Renal cortex interstitium (tissue), 15 donors: ENCODE measurements around the gene DTWD1. TPM values are rescaled to one million over a fixed set of nuclear protein-coding genes. Genes with fewer than 3 reads are reported as not detected.
"Not testable (repeated sequence)": the region's sequence is repeated elsewhere in the genome, so short reads cannot be mapped to it uniquely, and the experiment has no call there.

Experiments
- DNase-seq, 11 donors: peaks; one replicate each; pipeline ENCODE4 v3.0.0-alpha.2; 2013; ENCODE audit warnings: low read depth in 9 of 11, low spot score in 4 of 11; ENCODE audit errors: extremely low read depth in 1 of 11
- long read RNA-seq, 16 experiments: transcript quantifications; one replicate each; lab custom pipeline, GENCODE V29; 2026
- polyA plus RNA-seq, 3 donors: library from polyadenylated mRNA; unstranded; fragments of 120-200 nt; gene quantifications; one replicate each; pipeline ENCODE4 v1.2.1, GENCODE V29; 2013; ENCODE audit not compliant: insufficient read length in 3 of 3

The DTWD1 gene
- polyA plus RNA-seq: 10 to 100 TPM; 36.6 to 43.7 (median 41.3) TPM
- long read RNA-seq, donor 1, full-length matches to known transcripts: 8 of 8 reads
- long read RNA-seq, donor 1, partial matches to known transcripts: 0 of 8 reads
- long read RNA-seq, donor 1, other reads (novel, unspliced or antisense): 0 of 8 reads
- long read RNA-seq, donor 2, transcript DTWD1-202 (5 exons, 1,584 nt): major isoform, 11 of 13 reads
- long read RNA-seq, donor 2, partial matches to known transcripts: 0 of 13 reads
- long read RNA-seq, donor 2, other reads (novel, unspliced or antisense): 0 of 13 reads
- long read RNA-seq, donor 3, full-length matches to known transcripts: 20 of 25 reads
- long read RNA-seq, donor 3, partial matches to known transcripts: 5 of 25 reads
- long read RNA-seq, donor 3, other reads (novel, unspliced or antisense): 0 of 25 reads
- long read RNA-seq, donor 4, transcript DTWD1-202 (5 exons, 1,584 nt): major isoform, 7 of 19 reads
- long read RNA-seq, donor 4, partial matches to known transcripts: 11 of 19 reads
- long read RNA-seq, donor 4, other reads (novel, unspliced or antisense): 0 of 19 reads
- long read RNA-seq, donor 5: 0 reads
- long read RNA-seq, donor 6, transcript DTWD1-202 (5 exons, 1,584 nt): major isoform, 9 of 9 reads
- long read RNA-seq, donor 6, partial matches to known transcripts: 0 of 9 reads
- long read RNA-seq, donor 6, other reads (novel, unspliced or antisense): 0 of 9 reads
- long read RNA-seq, donor 7, transcript DTWD1-202 (5 exons, 1,584 nt): major isoform, 17 of 18 reads
- long read RNA-seq, donor 7, partial matches to known transcripts: 0 of 18 reads
- long read RNA-seq, donor 7, other reads (novel, unspliced or antisense): 0 of 18 reads
- long read RNA-seq, donor 8: 0 reads
- long read RNA-seq, donor 9, full-length matches to known transcripts: 16 of 16 reads
- long read RNA-seq, donor 9, partial matches to known transcripts: 0 of 16 reads
- long read RNA-seq, donor 9, other reads (novel, unspliced or antisense): 0 of 16 reads
- long read RNA-seq, donor 10, transcript DTWD1-202 (5 exons, 1,584 nt): major isoform, 13 of 13 reads
- long read RNA-seq, donor 10, partial matches to known transcripts: 0 of 13 reads
- long read RNA-seq, donor 10, other reads (novel, unspliced or antisense): 0 of 13 reads
- long read RNA-seq, donor 11, transcript DTWD1-202 (5 exons, 1,584 nt): major isoform, 6 of 8 reads
- long read RNA-seq, donor 11, partial matches to known transcripts: 0 of 8 reads
- long read RNA-seq, donor 11, other reads (novel, unspliced or antisense): 0 of 8 reads
- long read RNA-seq, donor 12, transcript DTWD1-202 (5 exons, 1,584 nt): major isoform, 6 of 7 reads
- long read RNA-seq, donor 12, partial matches to known transcripts: 0 of 7 reads
- long read RNA-seq, donor 12, other reads (novel, unspliced or antisense): 0 of 7 reads
- long read RNA-seq, donor 13: 0 reads
- long read RNA-seq, donor 14, transcript DTWD1-202 (5 exons, 1,584 nt): major isoform, 5 of 5 reads
- long read RNA-seq, donor 14, partial matches to known transcripts: 0 of 5 reads
- long read RNA-seq, donor 14, other reads (novel, unspliced or antisense): 0 of 5 reads
- long read RNA-seq, donor 15, transcript DTWD1-202 (5 exons, 1,584 nt): major isoform, 7 of 8 reads
- long read RNA-seq, donor 15, partial matches to known transcripts: 0 of 8 reads
- long read RNA-seq, donor 15, other reads (novel, unspliced or antisense): 0 of 8 reads
- long read RNA-seq, donor 16, transcript DTWD1-202 (5 exons, 1,584 nt): major isoform, 27 of 38 reads
- long read RNA-seq, donor 16, partial matches to known transcripts: 7 of 38 reads
- long read RNA-seq, donor 16, other reads (novel, unspliced or antisense): 0 of 38 reads

GRCh38 chr15:49620658-49621368, at the start of gene DTWD1, which contains the start of gene FAM227B:
Gene DTWD1, plus strand, starts transcription at chr15:49621048. Its CDS starts 4,120 bp downstream, at chr15:49625168.
Gene FAM227B, minus strand, starts transcription at chr15:49620818. Its CDS starts 5,647 bp downstream, at chr15:49615171.
- DNase-seq: peak; percentile 88 to 98 (median 96)

- no peak for DNase-seq
Observed at GRCh38 chr15:49573421-49573820, 47.4 kb upstream of the DTWD1 start.

GRCh38 chr15:49589030-49589429, 31.8 kb upstream of the DTWD1 start:
- DNase-seq: no peak

- not testable (repeated sequence) for DNase-seq
Observed at GRCh38 chr15:49592829-49593316, 28.0 kb upstream of the DTWD1 start.

GRCh38 chr15:49604625-49605409, 16.0 kb upstream of the DTWD1 start:
- no peak for DNase-seq

- no peak for DNase-seq
Observed at GRCh38 chr15:49605588-49605987, 15.3 kb upstream of the DTWD1 start.

- no peak for DNase-seq
Observed at GRCh38 chr15:49606594-49606993, 14.3 kb upstream of the DTWD1 start.

GRCh38 chr15:49610157-49610918, 10.5 kb upstream of the DTWD1 start:
- DNase-seq: no peak

- not testable (repeated sequence) for DNase-seq
Observed at GRCh38 chr15:49612240-49612639, 8.6 kb upstream of the DTWD1 start.

GRCh38 chr15:49619226-49619625, 1.6 kb upstream of the DTWD1 start:
- DNase-seq: no peak

GRCh38 chr15:49620199-49620598, 649 bp upstream of the DTWD1 start:
- peak in 2 of 11 donors; percentile 5 to 18 for DNase-seq

- peak in 2 of 11 donors; percentile 18 to 33 for DNase-seq
Observed at GRCh38 chr15:49621401-49621811, 558 bp downstream of the DTWD1 start.

- DNase-seq: no peak
Observed at GRCh38 chr15:49621887-49622286, 1.0 kb downstream of the DTWD1 start.

- no peak for DNase-seq
Observed at GRCh38 chr15:49622561-49622960, 1.7 kb downstream of the DTWD1 start.

- no peak for DNase-seq
Observed at GRCh38 chr15:49624056-49624455, 3.2 kb downstream of the DTWD1 start.
